ENCODE data around the gene EHMT1. TPM values are rescaled to one million over a fixed set of nuclear protein-coding genes. Genes with fewer than 3 reads are reported as not detected.

The EHMT1 gene
- total RNA-seq, 1 donor, result 46.3 TPM

- DNase-seq (ENCODE audit: insufficient read length, low spot score, missing footprints), result no peak
- Histone ChIP-seq H3K4me3 (ENCODE audit: insufficient read depth, low read length) (no peak overlapping the region), H3K36me3 (ENCODE audit: insufficient read depth, low read length) (peaks cover 31% of the 10 kb centered on the region), H3K27ac (ENCODE audit: low read depth, low read length) (no peak overlapping the region), H4K20me1 (ENCODE audit: insufficient read depth, low read length) (peaks cover 20% of the 10 kb centered on the region), H2AFZ (ENCODE audit: low read length) (no peak overlapping the region), H3K9me3 (ENCODE audit: low read depth, low read length) (no peaks in the 10 kb centered on the region), H3K4me1 (ENCODE audit: insufficient read depth, low read length) (peaks cover 16% of the 10 kb centered on the region), H3K4me2 (ENCODE audit: insufficient read depth, low read length) (no peak overlapping the region), H3K27me3 (ENCODE audit: insufficient read depth, low read length) (no peaks in the 10 kb centered on the region), H3K79me2 (ENCODE audit: insufficient read depth, low read length) (peaks cover 62% of the 10 kb centered on the region)
- TF ChIP-seq CTCF (IDR thresholded peaks at IDR 0.05; ENCODE audit: extremely low read depth, low read depth, low read length), result no peak
Observed at GRCh38 chr9:137575364-137575715, 43.5 kb upstream of the EHMT1 start.

GRCh38 chr9:137575716-137576411 lies 42.9 kb upstream of the EHMT1 start:
- peaks cover 32% of the 10 kb centered on the region for H3K36me3 ChIP-seq (ENCODE audit: insufficient read depth, low read length)
- H3K9me3 ChIP-seq (ENCODE audit: low read depth, low read length), result no peaks in the 10 kb centered on the region
- peaks cover 57% of the 10 kb centered on the region for H3K79me2 ChIP-seq (ENCODE audit: insufficient read depth, low read length)
- DNase-seq (ENCODE audit: insufficient read length, low spot score, missing footprints), result peak; percentile 80
- H3K4me1 ChIP-seq (ENCODE audit: insufficient read depth, low read length), result peaks cover 16% of the 10 kb centered on the region
- H3K4me2 ChIP-seq (ENCODE audit: insufficient read depth, low read length), result no peak overlapping the region
- no peak overlapping the region for H2AFZ ChIP-seq (ENCODE audit: low read length)
- no peak overlapping the region for H3K4me3 ChIP-seq (ENCODE audit: insufficient read depth, low read length)
- no peak for TF ChIP-seq CTCF (IDR thresholded peaks at IDR 0.05; ENCODE audit: extremely low read depth, low read depth, low read length)
- H3K27ac ChIP-seq (ENCODE audit: low read depth, low read length), result no peak overlapping the region
- H3K27me3 ChIP-seq (ENCODE audit: insufficient read depth, low read length), result no peaks in the 10 kb centered on the region
- H4K20me1 ChIP-seq (ENCODE audit: insufficient read depth, low read length), result peaks cover 19% of the 10 kb centered on the region

GRCh38 chr9:137578518-137579258 lies 40.1 kb upstream of the EHMT1 start, which contains the start of gene DPH7:
TSS of gene DPH7 (minus strand) at chr9:137578925. CDS start at chr9:137578777, 148 bp downstream.
- no peaks in the 10 kb centered on the region for H3K27me3 ChIP-seq (ENCODE audit: insufficient read depth, low read length)
- H3K27ac ChIP-seq (ENCODE audit: low read depth, low read length), result peak within 1 kb of the TSS; percentile 69
- H3K9me3 ChIP-seq (ENCODE audit: low read depth, low read length), result no peaks in the 10 kb centered on the region
- peaks cover 16% of the 10 kb centered on the region for H3K4me1 ChIP-seq (ENCODE audit: insufficient read depth, low read length)
- TF ChIP-seq CTCF (IDR thresholded peaks at IDR 0.05; ENCODE audit: extremely low read depth, low read depth, low read length), result peak; percentile 79
- peaks cover 18% of the 10 kb centered on the region for H4K20me1 ChIP-seq (ENCODE audit: insufficient read depth, low read length)
- H3K4me3 ChIP-seq (ENCODE audit: insufficient read depth, low read length), result peak within 1 kb of the TSS; percentile 89
- H3K36me3 ChIP-seq (ENCODE audit: insufficient read depth, low read length), result peaks cover 29% of the 10 kb centered on the region
- peak within 1 kb of the TSS; percentile 87 for H2AFZ ChIP-seq (ENCODE audit: low read length)
- peak; percentile 100 for DNase-seq (ENCODE audit: insufficient read length, low spot score, missing footprints)
- peaks cover 50% of the 10 kb centered on the region for H3K79me2 ChIP-seq (ENCODE audit: insufficient read depth, low read length)
- H3K4me2 ChIP-seq (ENCODE audit: insufficient read depth, low read length), result peak within 1 kb of the TSS; percentile 78

GRCh38 chr9:137579259-137579604 lies 39.6 kb upstream of the EHMT1 start:
- no peaks in the 10 kb centered on the region for H3K27me3 ChIP-seq (ENCODE audit: insufficient read depth, low read length)
- H4K20me1 ChIP-seq (ENCODE audit: insufficient read depth, low read length), result peaks cover 18% of the 10 kb centered on the region
- H3K4me2 ChIP-seq (ENCODE audit: insufficient read depth, low read length), result peak overlapping the region; percentile 78
- H3K79me2 ChIP-seq (ENCODE audit: insufficient read depth, low read length), result peaks cover 52% of the 10 kb centered on the region
- peak overlapping the region; percentile 89 for H3K4me3 ChIP-seq (ENCODE audit: insufficient read depth, low read length)
- TF ChIP-seq CTCF (IDR thresholded peaks at IDR 0.05; ENCODE audit: extremely low read depth, low read depth, low read length), result no peak
- peak overlapping the region; percentile 87 for H2AFZ ChIP-seq (ENCODE audit: low read length)
- no peak for DNase-seq (ENCODE audit: insufficient read length, low spot score, missing footprints)
- peaks cover 16% of the 10 kb centered on the region for H3K4me1 ChIP-seq (ENCODE audit: insufficient read depth, low read length)
- peaks cover 27% of the 10 kb centered on the region for H3K36me3 ChIP-seq (ENCODE audit: insufficient read depth, low read length)
- H3K27ac ChIP-seq (ENCODE audit: low read depth, low read length), result peak overlapping the region; percentile 69
- H3K9me3 ChIP-seq (ENCODE audit: low read depth, low read length), result no peaks in the 10 kb centered on the region
